Measurements from ENCODE around the gene SEMA3B.

Gene SEMA3B

DNA sequence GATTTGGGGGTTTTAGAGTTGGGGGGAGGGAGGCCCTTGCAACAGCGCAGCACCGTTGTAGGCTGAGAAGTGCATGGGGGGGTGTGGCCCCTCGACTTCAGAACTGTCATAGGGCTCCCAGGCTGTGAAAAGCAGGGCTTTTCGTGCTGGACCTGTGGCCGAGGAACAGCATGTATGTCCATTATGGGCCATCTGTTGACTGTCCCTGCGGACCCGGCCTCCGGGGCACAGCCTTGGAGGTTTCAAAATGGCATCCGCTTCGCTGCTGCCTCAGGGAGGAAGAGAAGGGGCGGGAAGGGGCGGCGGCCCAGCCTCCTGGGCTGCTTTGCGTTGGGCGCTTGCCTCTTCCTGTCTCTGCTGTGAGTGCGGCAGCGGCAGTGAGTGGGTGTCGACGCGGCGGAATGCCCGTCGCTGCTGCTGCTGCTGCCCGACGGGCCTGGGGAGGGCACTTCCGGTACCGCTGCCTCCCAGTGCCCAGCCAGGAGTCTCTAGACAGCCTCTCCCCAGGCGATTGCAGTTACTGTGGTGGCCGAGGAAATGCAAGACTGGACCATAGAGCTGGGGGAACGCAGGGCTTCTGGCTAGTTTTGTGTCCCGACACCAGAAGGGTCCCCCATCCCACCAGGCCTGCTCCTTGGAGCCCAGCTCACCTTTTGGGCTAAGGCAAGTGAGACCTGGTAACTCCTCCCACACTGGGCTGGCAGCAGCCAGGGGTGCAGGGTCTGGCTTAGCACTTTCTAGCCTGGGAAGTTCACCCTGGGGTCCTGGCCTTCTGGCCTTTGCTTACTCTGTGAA lies 31.0 kb upstream of the SEMA3B start:
- Histone ChIP-seq H3K4me1 (ENCODE audit: control insufficient read depth, low read length) (peaks cover 62% of the 10 kb centered on the region), H3K79me2 (ENCODE audit: control insufficient read depth, low read length) (peaks cover 68% of the 10 kb centered on the region), H3K36me3 (ENCODE audit: control insufficient read depth, low read length) (peaks cover 37% of the 10 kb centered on the region), H3K9me3 (ENCODE audit: control insufficient read depth, insufficient read depth, low read length) (no peaks in the 10 kb centered on the region), H4K20me1 (ENCODE audit: control insufficient read depth, insufficient read depth, low read depth, low read length) (peaks cover 13% of the 10 kb centered on the region; the same call in 1 of the 2 replicates), H3F3A (ENCODE audit: control insufficient read depth, insufficient read depth) (peaks cover 5% of the 10 kb centered on the region), H3K27me3 (ENCODE audit: control insufficient read depth, low read length) (no peaks in the 10 kb centered on the region), H3K27ac (ENCODE audit: low read depth, low read length) (peak overlapping the region; percentile 40), H3K9me2 (replicated peaks; ENCODE audit: control insufficient read depth, low read length) (no peaks in the 10 kb centered on the region), H3K4me2 (ENCODE audit: low read length) (peak overlapping the region; percentile 86), H3K4me3 (ENCODE audit: low read length) (peak overlapping the region; percentile 79)
- TF ChIP-seq, protein P1, sequence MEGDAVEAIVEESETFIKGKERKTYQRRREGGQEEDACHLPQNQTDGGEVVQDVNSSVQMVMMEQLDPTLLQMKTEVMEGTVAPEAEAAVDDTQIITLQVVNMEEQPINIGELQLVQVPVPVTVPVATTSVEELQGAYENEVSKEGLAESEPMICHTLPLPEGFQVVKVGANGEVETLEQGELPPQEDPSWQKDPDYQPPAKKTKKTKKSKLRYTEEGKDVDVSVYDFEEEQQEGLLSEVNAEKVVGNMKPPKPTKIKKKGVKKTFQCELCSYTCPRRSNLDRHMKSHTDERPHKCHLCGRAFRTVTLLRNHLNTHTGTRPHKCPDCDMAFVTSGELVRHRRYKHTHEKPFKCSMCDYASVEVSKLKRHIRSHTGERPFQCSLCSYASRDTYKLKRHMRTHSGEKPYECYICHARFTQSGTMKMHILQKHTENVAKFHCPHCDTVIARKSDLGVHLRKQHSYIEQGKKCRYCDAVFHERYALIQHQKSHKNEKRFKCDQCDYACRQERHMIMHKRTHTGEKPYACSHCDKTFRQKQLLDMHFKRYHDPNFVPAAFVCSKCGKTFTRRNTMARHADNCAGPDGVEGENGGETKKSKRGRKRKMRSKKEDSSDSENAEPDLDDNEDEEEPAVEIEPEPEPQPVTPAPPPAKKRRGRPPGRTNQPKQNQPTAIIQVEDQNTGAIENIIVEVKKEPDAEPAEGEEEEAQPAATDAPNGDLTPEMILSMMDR (IDR thresholded peaks at IDR 0.05; ENCODE audit: low read depth, low read length, poor library complexity, severe bottlenecking): no peak
- no peak for TF ChIP-seq EZH2phosphoT487 (IDR thresholded peaks at IDR 0.05; ENCODE audit: borderline replicate concordance, low read length)

DNA sequence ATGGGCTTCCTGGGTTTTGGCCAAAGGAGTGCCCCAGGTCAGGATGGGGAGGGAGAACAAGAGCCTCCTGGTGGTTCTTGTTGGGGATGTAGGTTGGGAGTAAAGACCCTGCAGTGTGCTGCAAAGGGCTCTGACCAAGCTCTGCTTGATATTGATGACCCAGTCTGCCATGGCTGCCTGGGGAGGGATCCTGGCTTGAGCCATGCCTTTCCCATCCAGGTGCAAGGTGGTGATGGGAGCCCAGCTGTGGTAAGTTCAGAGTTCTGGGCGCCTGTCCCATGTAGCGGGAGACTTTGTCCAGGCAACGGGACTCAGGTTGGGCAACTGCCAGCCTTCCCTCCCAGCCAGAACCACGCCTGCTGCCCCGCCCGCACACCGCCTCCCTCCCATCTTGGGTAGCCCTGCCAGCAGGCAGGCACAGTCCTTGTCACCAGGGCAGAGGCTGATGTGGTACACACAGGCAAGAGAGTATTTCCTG lies 30.4 kb upstream of the SEMA3B start:
- Histone ChIP-seq H3K4me1 (ENCODE audit: control insufficient read depth, low read length) (peaks cover 68% of the 10 kb centered on the region), H3K27me3 (ENCODE audit: control insufficient read depth, low read length) (no peaks in the 10 kb centered on the region), H3K9me3 (ENCODE audit: control insufficient read depth, insufficient read depth, low read length) (no peaks in the 10 kb centered on the region), H3K36me3 (ENCODE audit: control insufficient read depth, low read length) (peaks cover 41% of the 10 kb centered on the region), H3K79me2 (ENCODE audit: control insufficient read depth, low read length) (peaks cover 75% of the 10 kb centered on the region), H4K20me1 (ENCODE audit: control insufficient read depth, insufficient read depth, low read depth, low read length) (peaks cover 13% of the 10 kb centered on the region; the same call in 1 of the 2 replicates), H3K4me3 (ENCODE audit: low read length) (peak overlapping the region; percentile 79), H3K4me2 (ENCODE audit: low read length) (peak overlapping the region; percentile 86), H3K9me2 (replicated peaks; ENCODE audit: control insufficient read depth, low read length) (no peaks in the 10 kb centered on the region), H3F3A (ENCODE audit: control insufficient read depth, insufficient read depth) (peaks cover 11% of the 10 kb centered on the region), H3K27ac (ENCODE audit: low read depth, low read length) (peak overlapping the region; percentile 40)
- no peak for TF ChIP-seq EZH2phosphoT487 (IDR thresholded peaks at IDR 0.05; ENCODE audit: borderline replicate concordance, low read length)
- TF ChIP-seq, protein P1 (IDR thresholded peaks at IDR 0.05; ENCODE audit: low read depth, low read length, poor library complexity, severe bottlenecking): no peak

DNA sequence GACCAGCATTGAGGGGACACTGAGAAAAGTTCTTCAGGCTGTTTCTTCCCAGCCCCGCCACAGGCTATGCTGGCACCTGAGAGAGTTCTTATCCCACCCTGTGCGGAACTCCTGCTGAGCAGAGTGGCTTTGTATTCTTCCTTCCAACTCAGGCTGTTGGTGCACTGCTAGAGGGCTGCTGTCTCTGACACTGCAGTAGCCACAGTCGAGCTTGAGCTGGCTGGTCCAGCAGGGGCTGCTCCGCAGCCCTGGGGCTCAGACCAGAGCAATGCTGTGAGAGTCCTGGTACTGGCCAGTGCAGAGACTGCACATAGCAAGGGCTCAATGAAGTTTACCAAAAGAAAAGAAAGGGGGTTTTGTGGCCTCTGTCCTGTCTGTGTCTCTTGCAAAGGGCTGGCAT lies 29.3 kb upstream of the SEMA3B start:
- Histone ChIP-seq H3K4me1 (ENCODE audit: control insufficient read depth, low read length) (peaks cover 66% of the 10 kb centered on the region), H3K4me2 (ENCODE audit: low read length) (no peak overlapping the region; the same call in 1 of the 2 replicates), H4K20me1 (ENCODE audit: control insufficient read depth, insufficient read depth, low read depth, low read length) (peaks cover 13% of the 10 kb centered on the region; the same call in 1 of the 2 replicates), H3K79me2 (ENCODE audit: control insufficient read depth, low read length) (peaks cover 81% of the 10 kb centered on the region), H3K9me3 (ENCODE audit: control insufficient read depth, insufficient read depth, low read length) (no peaks in the 10 kb centered on the region), H3K9me2 (replicated peaks; ENCODE audit: control insufficient read depth, low read length) (no peaks in the 10 kb centered on the region), H3K27ac (ENCODE audit: low read depth, low read length) (no peak overlapping the region), H3K27me3 (ENCODE audit: control insufficient read depth, low read length) (no peaks in the 10 kb centered on the region), H3K4me3 (ENCODE audit: low read length) (no peak overlapping the region), H3F3A (ENCODE audit: control insufficient read depth, insufficient read depth) (peaks cover 19% of the 10 kb centered on the region), H3K36me3 (ENCODE audit: control insufficient read depth, low read length) (peaks cover 42% of the 10 kb centered on the region)
- no peak for TF ChIP-seq EZH2phosphoT487 (IDR thresholded peaks at IDR 0.05; ENCODE audit: borderline replicate concordance, low read length)
- TF ChIP-seq, protein P1 (IDR thresholded peaks at IDR 0.05; ENCODE audit: low read depth, low read length, poor library complexity, severe bottlenecking): no peak
